NCI-H2171 (cell line): Measurements from ENCODE around the gene TADA2A.

Source experiments
- DNase-seq: peaks from one replicate; lab custom pipeline; 2025; lab: John Stamatoyannopoulos, UW

TADA2A gene

GRCh38 chr17:37461668-37462067, 55.0 kb downstream of the TADA2A start:
- DNase-seq = no peak

- no peak for DNase-seq
These were observed 55.8 kb downstream of the TADA2A start for GRCh38 chr17:37462492-37462891.

- no peak for DNase-seq
These were observed 56.4 kb downstream of the TADA2A start for GRCh38 chr17:37463039-37463438.

- no peak for DNase-seq
These were observed 58.5 kb downstream of the TADA2A start for GRCh38 chr17:37465069-37465616.

- DNase-seq = no peak
These were observed 59.8 kb downstream of the TADA2A start for GRCh38 chr17:37466471-37466870.

- DNase-seq = no peak
These were observed 63.5 kb downstream of the TADA2A start for GRCh38 chr17:37470181-37470580.

GRCh38 chr17:37475731-37476420, 69.2 kb downstream of the TADA2A start:
- no peak for DNase-seq

- peak; percentile 93 for DNase-seq
These were observed 69.9 kb downstream of the TADA2A start for GRCh38 chr17:37476431-37477120.

GRCh38 chr17:37478187-37478586, 71.5 kb downstream of the TADA2A start:
- peak; percentile 64 for DNase-seq

- no peak for DNase-seq
These were observed 72.3 kb downstream of the TADA2A start for GRCh38 chr17:37479025-37479424.

GRCh38 chr17:37480427-37480826, 73.7 kb downstream of the TADA2A start:
- DNase-seq = no peak

GRCh38 chr17:37481001-37481665, 74.4 kb downstream of the TADA2A start:
- DNase-seq = no peak

GRCh38 chr17:37483311-37484039, 76.8 kb downstream of the TADA2A start:
- DNase-seq = peak; percentile 92

GRCh38 chr17:37485938-37486570, 79.4 kb downstream of the TADA2A start:
- no peak for DNase-seq

- peak; percentile 24 for DNase-seq
These were observed 81.4 kb downstream of the TADA2A start for GRCh38 chr17:37488009-37488604.

GRCh38 chr17:37488607-37489196, 82.0 kb downstream of the TADA2A start:
- DNase-seq = peak; percentile 46

GRCh38 chr17:37489197-37490001, 82.7 kb downstream of the TADA2A start, which contains the start of gene DUSP14:
Gene DUSP14 (plus strand): TSS chr17:37489891. CDS start chr17:37512273, 22,382 bp downstream.
- peak; percentile 87 for DNase-seq

- peak; percentile 69 for DNase-seq
These were observed 83.4 kb downstream of the TADA2A start for GRCh38 chr17:37490022-37490587.
